RWPE2 (cell line): Measurements from ENCODE around the gene POLDIP3.

Experiments used
- ATAC-seq: fragments of 200-7000 bp; cut with Tn5 transposase; 3 replicates; pipeline ENCODE4 v1.9.1; 2021; ENCODE audit warnings: low read depth
- DNase-seq: peaks from one replicate; pipeline ENCODE4 v3.0.0-alpha.2; 2020; ENCODE audit warnings: low spot score
- H3K27ac ChIP-seq: fragments of 450-650 bp; 2 replicates; pipeline ENCODE4 v1.5.1; 2017; ENCODE audit warnings: mild to moderate bottlenecking; ENCODE audit not compliant: poor library complexity, severe bottlenecking
- H3K27me3 ChIP-seq: fragments of 250-450 bp; sonication (Bioruptor Pico); 2 replicates; pipeline ENCODE4 v1.5.1; 2021; ENCODE audit warnings: mild to moderate bottlenecking, moderate library complexity; ENCODE audit not compliant: insufficient read depth, poor library complexity, severe bottlenecking
- H3K36me3 ChIP-seq: fragments of 250-450 bp; sonication (Bioruptor Pico); 2 replicates; pipeline ENCODE4 v1.5.1; 2020; ENCODE audit warnings: low read depth, mild to moderate bottlenecking, moderate library complexity
- H3K4me1 ChIP-seq: fragments of 250-450 bp; sonication (Bioruptor Pico); 2 replicates; pipeline ENCODE4 v1.5.1; 2021; ENCODE audit warnings: mild to moderate bottlenecking, moderate library complexity; ENCODE audit not compliant: insufficient read depth, poor library complexity, severe bottlenecking
- H3K4me3 ChIP-seq: fragments of 250-450 bp; sonication (Bioruptor Pico); 2 replicates; pipeline ENCODE4 v1.5.1; 2021; ENCODE audit warnings: mild to moderate bottlenecking, moderate library complexity; ENCODE audit not compliant: severe bottlenecking
- H3K9me3 ChIP-seq: fragments of 250-450 bp; sonication (Bioruptor Pico); 2 replicates; pipeline ENCODE4 v1.5.1; 2021; ENCODE audit warnings: mild to moderate bottlenecking, moderate library complexity; ENCODE audit not compliant: severe bottlenecking
- CTCF ChIP-seq: fragments of 450-650 bp; IDR thresholded peaks from one replicate; pipeline ENCODE4 v1.5.1; 2017; ENCODE audit warnings: mild to moderate bottlenecking, moderate library complexity; ENCODE audit not compliant: poor library complexity, severe bottlenecking

POLDIP3 gene

GRCh38 chr22:42587588-42588175, 27.0 kb downstream of the POLDIP3 start:
- no peaks in the 10 kb centered on the region for H3K4me1 ChIP-seq
- H3K27me3 ChIP-seq = no peaks in the 10 kb centered on the region
- no peak for TF ChIP-seq CTCF
- no peak for ATAC-seq
- no peak overlapping the region for H3K4me3 ChIP-seq
- H3K36me3 ChIP-seq = peaks cover 82% of the 10 kb centered on the region
- no peak overlapping the region for H3K27ac ChIP-seq
- no peak for DNase-seq
- H3K9me3 ChIP-seq = no peaks in the 10 kb centered on the region

GRCh38 chr22:42586381-42586780, 28.3 kb downstream of the POLDIP3 start:
- Histone ChIP-seq H3K4me3 (no peak overlapping the region), H3K9me3 (no peaks in the 10 kb centered on the region), H3K36me3 (peaks cover 72% of the 10 kb centered on the region), H3K4me1 (no peaks in the 10 kb centered on the region), H3K27me3 (no peaks in the 10 kb centered on the region), H3K27ac (no peak overlapping the region)
- no peak for ATAC-seq
- no peak for TF ChIP-seq CTCF
- no peak for DNase-seq

GRCh38 chr22:42585096-42585495, 29.6 kb downstream of the POLDIP3 start:
- no peak overlapping the region for H3K27ac ChIP-seq
- DNase-seq (no peak), ATAC-seq (no peak)
- no peaks in the 10 kb centered on the region for H3K27me3 ChIP-seq
- H3K4me3 ChIP-seq = no peak overlapping the region
- no peak for TF ChIP-seq CTCF
- H3K4me1 ChIP-seq = no peaks in the 10 kb centered on the region
- H3K36me3 ChIP-seq = peaks cover 60% of the 10 kb centered on the region
- H3K9me3 ChIP-seq = no peaks in the 10 kb centered on the region

- ATAC-seq (no peak), DNase-seq (no peak)
- peaks cover 58% of the 10 kb centered on the region for H3K36me3 ChIP-seq
- H3K4me1 ChIP-seq = no peaks in the 10 kb centered on the region
- H3K4me3 ChIP-seq = no peak overlapping the region
- H3K27ac ChIP-seq = no peak overlapping the region
- TF ChIP-seq CTCF = no peak
- H3K27me3 ChIP-seq = no peaks in the 10 kb centered on the region
- H3K9me3 ChIP-seq = no peaks in the 10 kb centered on the region
Measured at GRCh38 chr22:42584364-42584940, 30.2 kb downstream of the POLDIP3 start.

- Histone ChIP-seq H3K4me3 (no peak overlapping the region), H3K4me1 (no peaks in the 10 kb centered on the region), H3K27ac (no peak overlapping the region), H3K36me3 (peaks cover 55% of the 10 kb centered on the region), H3K9me3 (no peaks in the 10 kb centered on the region), H3K27me3 (no peaks in the 10 kb centered on the region)
- DNase-seq = no peak
- no peak for TF ChIP-seq CTCF
- no peak for ATAC-seq
Measured at GRCh38 chr22:42582987-42583386, 31.7 kb downstream of the POLDIP3 start.
